Activated CD4-positive, alpha-beta T cell treated with anti-CD3 and anti-CD28 coated beads, Interleukin-2, Interleukin-6, amounts not matched to agents 100 ng/mL and 50 ng/mL, durations not matched to agents 16 hours and 8 hours (primary cell): Measurements from ENCODE around the gene IL17A.
A peak's percentile ranks its signal among the peaks of the same experiment; 100 is the strongest.
"Not testable (repeated sequence)": the region's sequence is repeated elsewhere in the genome, so short reads cannot be mapped to it uniquely, and the experiment has no call there.

ENCODE experiments used
- DNase-seq: peaks from one replicate; pipeline ENCODE4 v3.0.0-alpha.2; 2020

The IL17A gene

DNA sequence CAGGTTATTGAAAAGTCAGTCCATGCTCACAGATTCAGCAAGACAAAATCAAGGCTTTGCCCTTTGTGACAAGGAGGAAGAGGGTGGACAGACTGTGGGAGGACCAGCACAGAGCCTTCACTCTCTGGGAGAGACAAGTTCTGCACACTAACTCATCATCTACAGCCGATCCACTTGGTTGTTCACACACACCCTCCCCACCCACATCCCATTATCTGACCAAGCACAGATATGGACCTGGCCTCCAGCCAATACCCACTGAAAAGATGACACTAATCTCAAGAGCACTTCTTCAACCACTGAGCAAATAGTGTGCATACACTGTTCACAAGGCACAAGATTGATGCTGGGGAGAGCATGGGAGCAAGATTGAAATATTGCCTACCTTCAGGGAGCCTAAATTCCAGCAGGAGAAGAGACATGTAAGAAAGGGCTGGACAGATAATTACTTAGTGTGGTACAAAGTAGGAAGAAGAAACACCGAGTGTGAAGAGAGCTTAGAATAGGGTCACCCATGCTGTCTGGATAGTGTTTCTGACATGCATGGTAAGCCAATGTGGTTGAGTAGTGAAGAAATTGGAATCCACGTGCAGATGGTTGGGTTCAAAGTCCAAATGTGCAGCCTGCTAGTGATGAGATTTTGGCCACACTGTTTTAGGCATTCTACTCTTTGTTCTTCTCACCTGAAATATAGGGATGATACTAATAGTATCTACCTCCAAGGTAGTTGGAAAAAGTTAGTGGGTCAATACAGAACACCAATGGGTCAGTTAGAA is 21.7 kb upstream of the IL17A start:
- DNase-seq: no peak

DNA sequence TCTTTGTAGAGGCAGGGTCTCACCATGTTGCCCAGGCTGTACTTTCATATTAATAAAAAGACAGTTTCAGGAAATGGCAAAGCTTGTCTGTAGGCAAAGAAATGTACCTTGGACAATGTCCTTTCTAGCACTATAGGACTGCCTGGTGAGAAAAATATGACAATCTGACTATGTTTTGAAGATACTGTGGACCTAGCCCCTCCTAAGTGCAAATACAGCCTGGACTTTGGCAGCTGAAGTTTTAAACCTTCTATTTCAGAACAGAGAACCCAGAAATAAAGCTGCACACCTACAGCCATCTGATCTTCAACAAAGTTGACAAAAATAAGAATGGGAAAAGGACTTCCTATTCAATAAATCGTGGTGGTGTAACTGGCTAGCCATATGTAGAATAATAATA is 18.9 kb upstream of the IL17A start:
- DNase-seq: no peak

DNA sequence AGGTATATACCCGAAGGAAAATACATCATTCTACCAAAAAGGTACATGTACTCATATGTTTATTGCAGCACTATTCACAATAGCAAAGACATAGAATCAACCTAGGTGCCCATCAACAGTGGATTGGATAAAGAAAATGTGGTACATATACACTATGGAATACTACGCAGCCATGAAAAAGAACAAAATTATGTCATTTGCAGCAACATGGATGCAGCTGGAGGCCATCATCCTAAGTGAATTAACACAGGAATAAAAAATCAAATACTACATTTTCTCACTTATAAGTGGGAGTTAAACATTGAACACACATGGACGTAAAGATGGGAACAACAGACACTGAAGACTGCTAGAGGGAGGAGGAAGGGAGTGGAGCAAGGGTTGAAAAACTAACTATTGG is 17.8 kb upstream of the IL17A start:
- DNase-seq: not testable (repeated sequence)

DNA sequence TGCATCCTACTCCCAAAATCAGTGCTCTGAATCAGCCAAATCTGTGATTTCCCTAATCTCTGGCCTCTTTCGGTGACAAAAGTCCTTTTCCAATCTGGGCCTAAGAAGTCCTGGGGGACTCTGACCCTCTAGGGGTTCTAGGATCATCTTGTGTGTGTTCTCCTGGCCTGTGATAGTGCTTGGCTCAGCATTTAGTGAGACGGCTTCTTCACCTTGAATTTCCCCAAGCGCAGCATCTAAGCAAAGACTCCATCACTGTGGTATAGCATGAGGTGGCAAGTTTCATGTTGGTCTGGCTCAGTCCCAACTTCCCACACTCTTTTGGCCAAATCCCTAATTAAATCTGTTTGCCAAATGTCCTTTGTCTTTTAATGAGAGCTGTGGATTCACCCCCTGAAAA is 12.1 kb upstream of the IL17A start:
- no peak for DNase-seq

DNA sequence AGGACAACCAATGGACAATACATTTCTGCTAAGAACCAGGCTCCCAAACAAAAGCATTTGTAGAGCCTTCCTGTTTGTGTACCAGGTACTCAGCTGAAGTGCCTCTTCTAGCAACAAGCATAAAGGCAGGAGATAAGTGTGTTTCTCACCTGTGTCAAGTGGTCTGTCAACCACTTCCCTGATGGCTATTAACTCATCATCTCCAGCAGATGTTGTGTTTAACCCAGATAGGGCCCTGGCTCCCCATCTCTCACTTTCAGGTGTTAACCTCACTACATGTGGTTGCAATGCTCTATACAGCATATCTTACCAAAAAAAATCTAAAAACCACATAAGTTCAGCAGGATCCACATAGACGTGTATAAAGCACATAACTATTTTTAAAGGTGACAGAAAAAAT is 9.6 kb upstream of the IL17A start:
- peak; percentile 36 for DNase-seq

DNA sequence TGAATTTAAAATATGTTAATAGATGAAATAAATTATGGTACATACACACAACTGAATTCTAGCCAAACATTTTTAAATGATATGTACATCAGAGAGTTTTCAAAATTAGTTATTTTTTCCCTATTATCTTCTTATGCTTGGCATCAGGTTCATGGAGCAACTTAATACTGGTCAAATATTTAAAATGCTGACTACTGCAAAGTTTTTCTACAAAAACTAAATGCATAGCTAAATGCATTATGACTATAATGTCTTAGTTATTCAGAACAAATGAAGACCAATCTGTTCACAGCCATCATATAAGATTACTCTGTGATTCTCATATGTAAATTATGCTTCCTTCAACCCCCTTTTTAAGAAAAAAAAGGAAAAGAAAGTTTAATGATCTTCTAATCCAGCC is 8.2 kb upstream of the IL17A start:
- no peak for DNase-seq

DNA sequence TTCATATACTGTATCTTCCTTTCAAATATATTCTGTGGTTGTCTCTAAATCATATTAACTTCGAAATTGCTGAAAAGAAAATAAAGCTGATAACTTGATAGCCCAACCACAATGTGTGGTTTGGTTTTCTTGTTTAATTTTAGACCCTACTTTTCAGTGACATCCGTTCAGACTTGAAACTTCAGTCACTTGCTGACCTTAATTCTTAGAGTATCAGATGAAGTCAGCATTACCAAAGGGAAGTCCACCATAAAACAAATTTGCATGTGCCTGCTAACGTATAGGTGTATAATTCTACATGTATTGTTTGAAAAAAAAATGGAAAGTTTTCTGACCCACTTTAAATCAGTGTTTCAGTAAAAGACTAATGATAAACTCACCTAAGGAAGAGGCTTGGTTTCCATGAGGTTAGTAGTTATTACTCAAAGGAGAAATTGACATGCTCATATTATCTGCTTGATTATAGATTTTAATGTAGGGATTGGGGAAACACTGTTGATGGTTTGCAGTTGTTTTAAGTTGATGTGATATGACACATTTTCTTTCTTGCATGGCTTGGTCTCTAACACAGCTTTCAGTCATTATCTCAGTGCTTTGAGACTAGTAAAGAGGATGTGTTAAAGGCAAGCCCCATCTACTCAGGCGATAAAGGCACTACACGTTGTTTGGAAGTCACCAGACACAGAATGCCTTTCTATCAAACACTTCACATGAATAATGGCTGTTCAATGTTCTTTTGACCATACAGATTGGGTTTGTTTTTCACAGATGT is 5.2 kb upstream of the IL17A start:
- peak; percentile 30 for DNase-seq

DNA sequence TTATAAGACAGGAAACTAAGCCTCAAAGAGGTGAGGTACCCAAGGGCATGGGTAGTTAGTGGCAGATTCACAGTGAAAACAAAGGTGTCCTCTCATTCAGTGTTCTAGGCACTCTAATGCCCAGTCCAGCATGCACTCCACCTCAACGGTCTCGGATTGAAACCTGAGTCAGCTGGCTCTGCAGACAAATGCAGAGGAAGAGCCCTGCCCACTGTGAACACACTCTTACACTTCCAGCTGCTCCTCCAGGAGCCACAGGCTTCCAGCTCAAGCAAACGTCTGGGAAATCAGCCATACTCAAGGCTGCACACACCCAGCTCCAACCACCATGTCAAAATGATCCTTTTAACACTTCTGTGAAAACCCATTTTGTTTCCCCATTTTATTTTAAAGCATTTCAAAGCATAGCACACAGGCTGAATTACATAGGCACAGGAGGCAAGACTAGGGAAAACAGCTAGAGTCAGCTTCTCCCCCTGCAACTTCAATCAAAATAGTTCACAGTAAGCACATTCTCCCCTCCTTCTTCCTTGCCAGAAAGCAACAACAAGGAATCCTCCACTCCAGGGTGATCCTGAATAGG is 3.0 kb upstream of the IL17A start:
- no peak for DNase-seq

DNA sequence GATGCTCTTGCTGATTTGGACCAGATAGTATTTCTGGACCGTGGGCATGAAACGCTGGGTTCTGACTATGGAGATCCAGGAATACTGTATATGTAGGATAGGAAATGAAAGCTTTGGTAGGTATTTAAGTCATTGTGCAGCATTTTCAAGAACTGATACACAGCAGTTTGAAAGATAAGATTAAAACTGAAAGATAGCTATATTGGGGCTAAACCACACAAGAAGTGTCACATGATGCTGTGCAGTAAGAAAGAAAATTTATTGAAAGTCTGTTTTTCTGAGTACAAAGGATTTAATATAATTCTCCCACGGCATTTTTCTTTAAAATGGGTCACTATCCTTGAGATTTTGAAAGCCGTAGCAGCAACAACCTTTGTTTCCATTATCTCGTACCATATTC is 305 bp downstream of the IL17A start:
- no peak for DNase-seq

DNA sequence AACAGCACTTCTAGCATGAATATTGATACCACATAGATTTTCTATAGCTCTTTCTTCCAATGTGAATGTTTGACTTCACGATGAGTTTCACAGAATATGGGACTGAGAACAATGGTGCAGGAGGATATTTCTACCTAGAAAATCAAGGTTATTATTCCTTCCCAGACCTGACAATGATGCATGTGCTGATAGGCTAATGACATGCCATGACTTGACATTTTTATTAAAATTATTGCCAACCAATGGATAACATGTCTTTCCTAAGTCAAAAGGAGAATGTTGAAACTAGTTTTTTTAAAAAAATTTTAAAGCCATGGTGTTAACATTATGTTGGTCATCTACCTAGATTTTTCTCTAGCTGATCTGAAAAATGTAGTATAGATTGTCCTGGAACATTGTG is 923 bp downstream of the IL17A start:
- no peak for DNase-seq

DNA sequence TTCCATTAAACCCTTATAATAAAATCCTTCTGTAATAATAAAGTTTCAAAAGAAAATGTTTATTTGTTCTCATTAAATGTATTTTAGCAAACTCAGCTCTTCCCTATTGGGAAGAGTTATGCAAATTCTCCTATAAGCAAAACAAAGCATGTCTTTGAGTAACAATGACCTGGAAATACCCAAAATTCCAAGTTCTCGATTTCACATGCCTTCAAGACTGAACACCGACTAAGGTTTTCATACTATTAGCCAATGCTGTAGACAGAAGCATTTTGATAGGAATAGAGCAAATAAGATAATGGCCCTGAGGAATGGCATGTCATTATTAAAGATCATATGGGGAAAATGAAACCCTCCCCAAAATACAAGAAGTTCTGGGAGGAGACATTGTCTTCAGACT is 3.8 kb downstream of the IL17A start:
- DNase-seq: no peak

DNA sequence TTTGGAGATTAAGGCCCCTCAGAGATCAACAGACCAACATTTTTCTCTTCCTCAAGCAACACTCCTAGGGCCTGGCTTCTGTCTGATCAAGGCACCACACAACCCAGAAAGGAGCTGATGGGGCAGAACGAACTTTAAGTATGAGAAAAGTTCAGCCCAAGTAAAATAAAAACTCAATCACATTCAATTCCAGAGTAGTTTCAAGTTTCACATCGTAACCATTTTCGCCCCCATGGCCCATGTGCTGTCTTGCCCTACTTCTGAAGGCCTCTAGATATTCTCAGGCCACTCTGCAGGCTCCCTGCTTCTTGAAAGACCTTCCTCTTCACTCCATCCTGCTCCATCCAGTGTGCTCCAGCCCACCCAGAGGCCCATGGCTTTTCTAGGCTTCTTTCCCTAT is 4.2 kb downstream of the IL17A start:
- DNase-seq: peak; percentile 37

DNA sequence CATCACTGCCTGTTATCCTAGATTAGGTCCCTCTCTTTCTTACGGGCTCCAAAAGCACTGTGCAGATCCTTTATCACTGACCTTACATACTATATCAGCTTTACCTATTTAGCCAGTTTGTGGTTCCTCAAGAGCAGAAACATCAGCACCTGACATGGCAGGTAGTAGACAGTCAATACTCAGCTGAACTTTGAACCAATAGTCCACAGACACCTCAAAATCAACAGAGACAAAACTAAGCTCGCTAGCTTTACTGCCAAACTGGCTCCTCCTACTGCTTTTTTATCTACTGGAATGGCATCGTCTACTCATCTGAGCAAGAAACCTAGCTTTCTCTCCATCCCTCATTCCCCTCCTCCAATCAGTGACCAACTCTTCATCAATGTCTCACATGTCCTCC is 5.6 kb downstream of the IL17A start:
- DNase-seq: no peak

DNA sequence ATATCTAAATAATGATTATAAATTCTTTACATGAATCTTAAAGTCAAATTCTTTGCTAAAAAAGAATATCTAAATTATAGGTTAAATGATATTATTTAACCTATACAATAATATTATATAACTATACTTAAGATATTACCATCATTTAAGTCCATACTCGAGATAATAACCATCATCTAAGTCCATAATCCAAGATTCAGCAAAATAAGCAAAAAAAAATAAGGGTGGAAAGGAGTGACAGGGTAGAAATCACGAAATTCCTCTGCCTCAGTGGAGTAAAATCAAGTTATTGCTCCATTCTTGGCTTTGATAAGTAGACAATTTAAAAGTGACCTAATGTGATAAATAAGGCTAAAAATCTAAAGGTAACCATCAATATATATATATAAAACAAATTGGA is 9.7 kb downstream of the IL17A start:
- no peak for DNase-seq

DNA sequence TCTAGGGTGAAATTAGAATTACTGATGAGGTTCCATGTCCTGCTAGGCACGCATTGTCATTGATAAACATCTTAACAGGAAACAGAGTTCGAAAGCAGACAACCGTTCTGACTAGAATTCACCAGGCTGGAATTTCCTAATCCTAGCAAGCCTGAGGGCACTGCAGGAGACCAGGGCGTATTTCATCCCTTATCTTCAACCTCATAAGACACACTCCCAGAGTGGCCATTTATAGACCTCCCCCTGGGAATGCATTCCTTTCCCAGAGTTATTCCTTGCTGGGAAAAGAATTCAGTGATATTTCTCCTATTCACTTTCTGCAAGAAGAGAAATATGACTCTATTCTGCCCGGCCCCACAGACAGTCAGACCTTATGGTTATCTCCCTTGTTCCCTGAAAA is 13.9 kb downstream of the IL17A start:
- DNase-seq: not testable (repeated sequence)

DNA sequence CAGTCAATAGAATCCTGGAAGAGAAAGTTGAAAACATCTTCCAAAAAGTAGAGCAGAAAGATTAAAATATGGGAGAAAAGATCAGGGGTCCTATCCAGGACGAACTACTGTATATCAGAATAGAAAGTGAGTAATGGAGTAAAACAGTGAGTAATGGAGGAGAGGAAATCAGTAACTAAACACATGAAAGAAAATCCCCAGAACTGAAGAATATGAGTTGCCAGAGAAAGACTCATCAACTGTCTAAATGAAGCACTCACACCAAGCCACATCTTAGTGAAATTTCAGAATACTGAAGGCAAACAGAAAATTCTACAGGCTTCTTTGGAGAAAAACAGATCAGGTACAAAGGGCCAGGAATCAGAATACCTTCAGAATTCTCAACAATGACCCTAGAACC is 14.9 kb downstream of the IL17A start:
- peak; percentile 24 for DNase-seq

DNA sequence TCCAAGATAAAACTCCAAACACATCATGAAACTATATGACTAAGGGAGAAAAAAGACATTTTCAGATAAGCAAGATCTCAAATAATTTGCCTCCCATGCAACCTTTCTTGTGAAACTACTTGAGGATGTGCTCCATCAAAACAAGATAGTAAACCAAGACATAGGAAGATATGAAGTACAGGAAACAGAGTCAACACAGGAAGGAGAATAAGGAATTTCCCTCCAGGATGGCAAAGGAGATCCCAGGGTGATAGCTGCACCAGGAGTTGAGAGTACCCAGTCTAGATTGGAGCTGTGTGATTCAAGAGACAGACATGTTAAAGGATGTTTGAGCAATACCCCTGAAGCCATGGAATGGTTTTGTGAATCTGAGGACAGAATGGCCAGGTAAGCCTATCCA is 15.3 kb downstream of the IL17A start:
- no peak for DNase-seq

DNA sequence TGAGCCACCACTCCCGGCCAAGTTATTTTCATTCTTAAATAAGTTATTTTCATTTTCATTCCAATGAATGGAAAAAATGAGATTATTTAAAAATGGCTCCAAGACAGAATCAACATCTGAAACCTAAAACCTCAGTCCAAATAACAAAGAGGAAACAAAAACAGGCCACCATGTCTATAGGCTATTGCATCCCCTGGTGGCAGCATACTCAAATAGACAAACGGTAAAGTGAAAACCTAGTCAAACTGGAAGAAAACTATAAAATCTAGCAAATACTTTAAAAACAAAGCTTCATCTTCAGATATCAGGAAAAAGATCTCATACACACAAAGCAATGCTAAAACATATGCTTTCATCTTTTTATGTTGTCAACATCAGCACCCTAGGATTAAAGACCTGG is 20.9 kb downstream of the IL17A start:
- DNase-seq: no peak

DNA sequence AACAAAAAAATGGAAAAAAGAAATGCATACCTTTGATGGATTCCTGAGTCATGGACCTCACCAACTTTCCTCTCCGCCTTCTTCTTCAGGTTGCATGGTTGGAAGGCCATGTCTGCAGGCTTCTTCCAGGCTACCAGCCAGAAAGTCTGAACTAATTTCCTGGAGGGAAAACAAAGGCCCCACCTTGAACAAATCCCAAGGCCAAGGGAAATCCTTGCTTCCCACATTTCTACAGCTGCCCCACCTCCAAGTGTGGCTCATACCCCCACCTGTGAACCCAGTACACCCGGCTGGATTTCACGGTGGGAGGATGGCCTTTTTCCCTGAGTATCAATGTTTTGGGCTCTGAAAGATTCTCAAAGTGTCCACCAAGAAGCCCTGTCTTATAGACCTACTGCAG is 22.4 kb downstream of the IL17A start:
- no peak for DNase-seq

DNA sequence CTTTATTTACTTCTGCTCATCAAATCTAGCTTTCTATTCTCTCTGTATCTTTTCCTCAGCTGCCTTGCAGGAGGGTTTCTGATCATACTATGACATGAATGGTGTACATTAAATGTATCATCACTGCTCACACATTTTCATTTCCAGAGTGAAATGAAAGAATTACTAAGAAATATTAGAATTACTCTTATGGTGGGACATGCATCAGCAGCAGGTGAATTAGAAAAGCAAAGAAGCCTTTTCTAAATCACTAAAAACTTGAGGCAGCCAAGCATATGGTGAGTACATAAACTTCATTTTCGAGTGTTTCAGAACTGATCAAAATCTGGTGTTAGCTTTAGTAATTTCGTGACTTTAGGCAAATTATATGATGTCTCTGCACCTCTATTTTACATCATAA is 23.6 kb downstream of the IL17A start:
- peak; percentile 62 for DNase-seq

DNA sequence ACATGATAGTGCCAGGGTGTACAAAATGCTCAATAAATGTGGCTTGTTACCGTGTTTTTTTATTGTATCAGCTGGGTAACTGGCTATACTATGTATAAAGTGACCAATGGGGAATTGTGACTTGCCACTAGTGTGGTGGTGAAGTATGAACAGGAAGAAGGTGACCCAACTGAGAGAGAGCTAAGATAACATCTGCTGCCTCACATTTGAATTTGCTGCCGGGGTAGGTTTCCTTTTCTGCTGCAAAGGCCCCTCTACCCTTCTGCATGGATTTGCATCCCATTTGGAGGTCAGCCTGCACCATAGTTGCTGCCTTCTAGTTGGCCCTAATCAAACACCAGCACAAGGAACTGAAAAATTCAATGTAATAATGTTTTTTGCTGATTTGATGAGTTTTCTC is 24.1 kb downstream of the IL17A start:
- DNase-seq: peak; percentile 51

DNA sequence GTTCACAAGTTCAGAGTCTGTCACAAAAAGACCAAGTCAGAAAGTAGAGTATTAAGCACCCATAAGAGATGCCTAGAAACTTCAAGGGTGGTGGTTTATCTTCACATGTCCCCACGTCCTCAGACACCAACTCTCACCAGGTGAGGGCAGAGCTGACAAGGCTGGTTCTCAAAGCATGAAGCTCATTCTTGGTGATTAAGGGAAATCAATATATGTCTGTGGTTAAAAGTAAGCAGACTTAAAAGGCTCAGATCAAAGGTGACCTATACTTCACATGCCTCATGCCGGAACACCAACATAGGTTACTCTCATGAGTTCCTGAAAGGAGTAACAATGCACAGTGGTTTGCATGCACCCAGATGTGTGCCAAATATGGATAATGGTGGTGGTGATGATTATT is 27.0 kb downstream of the IL17A start:
- peak; percentile 51 for DNase-seq

DNA sequence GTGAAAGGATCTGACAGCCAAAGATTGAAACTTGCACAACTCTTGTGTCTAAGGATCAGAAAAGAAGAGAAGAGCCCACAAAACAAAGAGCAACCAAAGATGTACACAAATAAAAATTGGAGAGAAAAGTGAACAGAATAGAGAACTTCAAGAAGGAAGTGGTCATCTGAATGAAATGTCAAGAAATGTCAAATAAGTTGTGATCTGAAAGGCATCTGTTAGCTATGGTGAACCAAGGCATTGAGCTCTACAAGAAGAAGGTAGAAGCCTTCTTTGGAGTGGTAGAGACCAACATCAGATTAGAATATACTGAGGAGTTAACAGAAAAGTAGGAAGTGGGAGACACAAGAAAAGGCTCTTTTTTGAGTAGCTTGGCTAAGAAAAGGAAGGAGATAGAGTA is 29.6 kb downstream of the IL17A start:
- DNase-seq: no peak

DNA sequence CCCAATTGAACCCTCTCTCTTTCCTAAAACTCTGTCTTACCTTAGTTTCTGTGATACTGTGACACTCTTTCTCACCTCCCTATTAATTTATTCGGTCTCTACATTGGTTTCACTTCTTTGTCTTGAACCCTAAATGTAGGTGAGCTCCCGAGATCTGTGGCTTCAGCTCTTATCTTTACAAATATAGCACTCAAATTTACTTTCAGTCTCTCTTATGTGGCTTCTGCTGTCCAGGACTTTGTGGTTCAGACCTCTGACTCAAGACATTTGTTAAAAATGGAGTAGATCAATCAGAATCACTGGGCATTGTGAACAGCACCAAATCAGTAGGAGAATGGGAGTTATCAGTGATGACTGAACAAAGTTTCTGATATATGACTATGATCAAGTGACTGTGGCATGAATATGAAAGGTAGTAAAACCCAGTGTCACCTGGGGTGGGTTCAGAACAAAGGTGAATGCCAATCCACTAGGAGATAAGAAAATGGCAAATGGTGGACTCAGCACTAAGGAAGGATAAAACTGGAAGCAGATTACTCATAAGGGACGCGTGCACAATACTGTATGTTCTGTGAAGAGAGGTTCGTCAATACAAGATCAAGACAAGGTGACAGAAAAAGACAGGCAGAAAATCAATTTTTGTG is 30.9 kb downstream of the IL17A start:
- DNase-seq: no peak
